Glutamatergic neuron (in vitro differentiated cells): ENCODE measurements around the gene ZFC3H1. TPM values are rescaled to one million over a fixed set of nuclear protein-coding genes. Genes with fewer than 3 reads are reported as not detected.
"Not testable (repeated sequence)": the region's sequence is repeated elsewhere in the genome, so short reads cannot be mapped to it uniquely, and the experiment has no call there.

Experiments
- DNase-seq: peaks from one replicate; pipeline ENCODE4 v3.0.0; 2022
- H3K27ac Mint-ChIP-seq: one replicate; pipeline ENCODE4 v1.8.0; 2020; ENCODE audit warnings: mild to moderate bottlenecking, mixed read lengths, inconsistent platforms; ENCODE audit not compliant: unreplicated experiment
- H3K27me3 Mint-ChIP-seq: one replicate; pipeline ENCODE4 v1.8.0; 2020; ENCODE audit warnings: mild to moderate bottlenecking, moderate library complexity, mixed read lengths, inconsistent platforms; ENCODE audit not compliant: unreplicated experiment
- H3K36me3 Mint-ChIP-seq: one replicate; pipeline ENCODE4 v1.8.0; 2020; ENCODE audit warnings: mild to moderate bottlenecking, mixed read lengths, inconsistent platforms; ENCODE audit not compliant: unreplicated experiment
- H3K4me1 Mint-ChIP-seq: one replicate; pipeline ENCODE4 v1.8.0; 2020; ENCODE audit warnings: mild to moderate bottlenecking, low read depth, mixed read lengths, inconsistent platforms; ENCODE audit not compliant: unreplicated experiment
- H3K4me3 Mint-ChIP-seq: one replicate; pipeline ENCODE4 v1.8.0; 2020; ENCODE audit warnings: mild to moderate bottlenecking, mixed read lengths, inconsistent platforms; ENCODE audit not compliant: unreplicated experiment
- H3K9me3 Mint-ChIP-seq: one replicate; pipeline ENCODE4 v1.8.0; 2020; ENCODE audit warnings: mild to moderate bottlenecking, moderate library complexity, mixed read lengths, inconsistent platforms; ENCODE audit not compliant: unreplicated experiment
- CTCF ChIP-seq: fragments of 200-600 bp; sonication (generic); IDR thresholded peaks from one replicate; pipeline ENCODE4 v1.5.0; 2021; ENCODE audit not compliant: partially characterized antibody, unreplicated experiment
- total RNA-seq: library from RNA; stranded (reverse); fragmentation: NEBNext Ultra II Directional; extraction: Animal tissue kit (Norgen Biotek cat#: 25700); gene quantifications from one replicate; pipeline ENCODE4 v1.2.1, GENCODE V29; 2021; ENCODE audit not compliant: unreplicated experiment

Gene ZFC3H1
- total RNA-seq, 1 donor from 2014 or later: 66.7 TPM

DNA sequence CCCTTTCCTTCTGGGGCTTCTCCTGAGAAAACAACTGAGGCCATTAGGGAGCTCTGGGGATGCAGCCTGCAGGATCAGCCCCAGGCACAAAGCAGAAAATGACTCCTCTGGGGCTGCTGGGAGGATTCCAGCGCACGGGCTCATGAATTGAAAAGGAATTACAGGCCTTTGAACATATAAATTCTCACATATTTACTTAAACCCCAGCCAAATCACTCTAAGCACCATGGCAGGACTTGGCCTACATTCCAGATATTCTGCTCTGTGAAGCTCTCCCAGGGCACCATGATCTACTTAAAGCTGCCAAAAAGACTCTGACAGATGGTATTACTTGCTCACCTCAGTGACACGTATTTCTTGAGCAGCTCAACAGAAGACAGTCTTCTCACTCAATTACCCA, 87.2 kb downstream of the ZFC3H1 start:
- H3K27ac Mint-ChIP-seq: no peak overlapping the region
- DNase-seq: no peak

GRCh38 chr12:71569885-71570284, 93.8 kb downstream of the ZFC3H1 start:
- not testable (repeated sequence) for H3K27ac Mint-ChIP-seq, H3K36me3 Mint-ChIP-seq, H3K4me3 Mint-ChIP-seq, H3K4me1 Mint-ChIP-seq, DNase-seq, H3K27me3 Mint-ChIP-seq, H3K9me3 Mint-ChIP-seq

More for the DNA sequence above, 87.2 kb downstream of the ZFC3H1 start:
- no peak for TF ChIP-seq CTCF
- Mint-ChIP-seq H3K4me1 (peaks cover 9% of the 10 kb centered on the region), H3K27me3 (no peaks in the 10 kb centered on the region), H3K9me3 (no peaks in the 10 kb centered on the region), H3K36me3 (no peaks in the 10 kb centered on the region), H3K4me3 (no peak overlapping the region)

DNA sequence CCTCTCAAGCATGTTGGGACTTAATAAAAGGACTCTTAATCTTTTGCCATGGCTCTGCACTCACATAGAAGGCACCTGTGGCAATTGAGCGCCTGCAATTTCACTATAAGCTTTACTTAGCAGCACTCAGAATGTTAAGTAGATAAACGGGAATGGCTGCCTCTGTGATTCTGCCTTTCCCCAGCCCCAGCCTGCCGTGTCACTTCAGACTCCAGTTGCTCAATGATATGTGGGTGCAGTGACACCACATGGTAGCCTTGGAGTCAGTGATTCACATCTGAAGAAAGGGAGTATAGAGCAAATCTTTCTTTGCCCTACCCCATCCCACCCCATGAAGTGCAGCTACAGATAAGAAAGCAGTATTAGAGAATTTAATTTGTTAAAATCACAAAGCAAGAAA, 96.1 kb downstream of the ZFC3H1 start:
- no peak overlapping the region for H3K27ac Mint-ChIP-seq
- peaks cover 9% of the 10 kb centered on the region for H3K4me1 Mint-ChIP-seq
- no peaks in the 10 kb centered on the region for H3K27me3 Mint-ChIP-seq
- H3K36me3 Mint-ChIP-seq: no peaks in the 10 kb centered on the region
- no peak for DNase-seq
- H3K4me3 Mint-ChIP-seq: no peak overlapping the region
- H3K9me3 Mint-ChIP-seq: peaks cover 2% of the 10 kb centered on the region
- TF ChIP-seq CTCF: no peak

GRCh38 chr12:71566655-71567054, 97.0 kb downstream of the ZFC3H1 start:
- Mint-ChIP-seq H3K4me1 (peaks cover 10% of the 10 kb centered on the region), H3K27me3 (no peaks in the 10 kb centered on the region), H3K27ac (no peak overlapping the region), H3K36me3 (no peaks in the 10 kb centered on the region), H3K9me3 (peaks cover 2% of the 10 kb centered on the region), H3K4me3 (no peak overlapping the region)
- no peak for DNase-seq
- TF ChIP-seq CTCF: no peak

- H3K4me1 Mint-ChIP-seq: peaks cover 10% of the 10 kb centered on the region
- no peak for DNase-seq
- no peak overlapping the region for H3K27ac Mint-ChIP-seq
- no peak overlapping the region for H3K4me3 Mint-ChIP-seq
- peaks cover 2% of the 10 kb centered on the region for H3K9me3 Mint-ChIP-seq
- H3K36me3 Mint-ChIP-seq: no peaks in the 10 kb centered on the region
- TF ChIP-seq CTCF: no peak
- H3K27me3 Mint-ChIP-seq: no peaks in the 10 kb centered on the region
Measured at GRCh38 chr12:71565535-71565934, 98.1 kb downstream of the ZFC3H1 start.
